Smooth muscle cell (in vitro differentiated cells): ENCODE measurements around the gene DDX54. TPM values are rescaled to one million over a fixed set of nuclear protein-coding genes. Genes with fewer than 3 reads are reported as not detected.

Experiments
- DNase-seq: peaks from one replicate; lab custom pipeline; 2025; ENCODE audit not compliant: unreplicated experiment; lab: John Stamatoyannopoulos, UW
- H2AFZ ChIP-seq: fragments of 200-600 bp; sonication (generic); 2 replicates; pipeline ENCODE4 v1.6.0; 2016; ENCODE audit warnings: antibody characterized with exemption, low read depth, mild to moderate bottlenecking
- H3F3A ChIP-seq: fragments of 200-600 bp; sonication (generic); 2 replicates; pipeline ENCODE4 v1.6.0; 2017; ENCODE audit warnings: antibody characterized with exemption, low read depth
- H3K27ac ChIP-seq: fragments of 200-600 bp; sonication (generic); 2 replicates; pipeline ENCODE4 v1.5.1; 2016; ENCODE audit warnings: low read depth, mild to moderate bottlenecking
- H3K27me3 ChIP-seq: fragments of 200-600 bp; sonication (generic); 2 replicates; pipeline ENCODE4 v1.6.1; 2016; ENCODE audit warnings: low read depth, mild to moderate bottlenecking
- H3K36me3 ChIP-seq: fragments of 200-600 bp; sonication (generic); 2 replicates; pipeline ENCODE4 v1.5.1; 2016; ENCODE audit warnings: low read depth
- H3K4me1 ChIP-seq: fragments of 200-600 bp; sonication (generic); 2 replicates; pipeline ENCODE4 v1.5.1; 2016; ENCODE audit warnings: low read depth
- H3K4me2 ChIP-seq: fragments of 200-600 bp; sonication (generic); 2 replicates; pipeline ENCODE4 v1.6.0; 2016; ENCODE audit warnings: mild to moderate bottlenecking
- H3K4me3 ChIP-seq: fragments of 200-600 bp; sonication (generic); 2 replicates; pipeline ENCODE4 v1.5.1; 2016; ENCODE audit warnings: mild to moderate bottlenecking
- H3K79me2 ChIP-seq: fragments of 200-600 bp; sonication (generic); 2 replicates; pipeline ENCODE4 v1.6.0; 2016; ENCODE audit warnings: low read depth, mild to moderate bottlenecking
- H3K9ac ChIP-seq: fragments of 200-600 bp; sonication (generic); 2 replicates; pipeline ENCODE4 v1.6.0; 2016; ENCODE audit warnings: low read depth
- H3K9me3 ChIP-seq: fragments of 200-600 bp; sonication (generic); replicated peaks from 2 replicates; pipeline ENCODE4 v1.5.1; 2016; ENCODE audit warnings: low read depth
- H4K20me1 ChIP-seq: fragments of 200-600 bp; sonication (generic); 2 replicates; pipeline ENCODE4 v1.6.0; 2016; ENCODE audit warnings: low read depth
- WGBS: methylation state at CpG from one replicate; pipeline ENCODE4 v1.1.7; 2016; ENCODE audit warnings: low lambda C conversion rate; 5-methylcytosine and 5-hydroxymethylcytosine counted together
- polyA plus RNA-seq: library from polyadenylated mRNA; unstranded; fragments of >200 nt; fragmentation: Nextera tagmentation; extraction: Ambion mirVana; gene quantifications from 2 replicates; pipeline ENCODE4 v1.2.1, GENCODE V29; 2016
- total RNA-seq: library from RNA; depleted of rRNA; stranded (reverse); fragments of >200 nt; gene quantifications from 2 replicates; pipeline ENCODE4 v1.2.3, GENCODE V29; 2014
- TF ChIP-seq, protein P1 (sequence below): fragments of 200-600 bp; sonication (generic); IDR thresholded peaks from 2 replicates; pipeline ENCODE4 v1.5.1; 2017; ENCODE audit warnings: borderline replicate concordance, mild to moderate bottlenecking, antibody characterized with exemption; ENCODE audit not compliant: insufficient read depth, poor library complexity, severe bottlenecking

DDX54 gene
- total and polyA plus RNA-seq, 2 experiments from 2014 or later, result 19.3 to 28.3 TPM

DNA sequence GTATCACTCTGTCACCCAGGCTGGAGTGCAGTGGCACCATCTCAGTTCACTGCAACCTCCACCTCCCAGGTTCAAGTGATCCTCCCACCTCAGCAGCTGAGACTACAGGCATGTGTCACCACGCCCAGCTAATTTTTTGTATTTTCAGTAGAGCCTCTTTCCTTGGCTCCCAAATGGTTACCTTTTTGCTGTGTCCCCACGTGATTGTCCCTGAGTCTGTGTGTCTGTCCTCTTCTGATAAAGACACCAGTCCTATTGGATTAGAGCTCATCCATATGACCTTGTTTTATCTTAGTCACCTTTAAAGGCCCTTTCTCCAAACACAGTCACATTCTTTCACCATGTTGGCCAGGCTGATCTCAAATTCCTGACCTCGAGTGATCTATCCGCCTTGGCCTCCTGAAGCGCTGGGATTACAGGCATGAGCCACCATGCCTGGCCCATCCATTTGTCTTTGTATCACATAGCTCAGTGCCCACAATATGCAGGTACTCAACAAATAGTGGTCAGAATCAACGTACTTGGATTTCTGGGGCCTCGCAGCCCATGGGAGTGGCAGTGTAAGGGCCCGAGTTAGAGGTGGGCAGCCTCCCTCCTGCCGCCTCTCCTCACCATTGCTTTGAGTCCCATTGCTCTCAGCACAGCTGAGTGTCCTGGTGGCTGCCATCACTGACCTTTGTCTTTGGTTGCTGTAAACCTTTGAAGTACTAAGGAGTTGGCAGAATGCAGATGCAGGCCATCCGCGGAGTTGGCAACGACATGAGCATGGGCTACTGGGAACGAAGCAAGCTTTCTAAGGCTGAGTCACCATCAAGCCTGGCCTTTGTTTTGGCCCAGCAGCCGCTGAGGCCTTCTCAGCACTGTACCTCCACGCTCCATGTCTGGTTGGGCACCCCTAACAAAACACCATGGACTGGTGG is 45.3 kb upstream of the DDX54 start:
- Histone ChIP-seq H3K4me2 (no peak overlapping the region), H3K4me1 (peaks cover 12% of the 10 kb centered on the region), H3K79me2 (no peaks in the 10 kb centered on the region), H2AFZ (no peak overlapping the region), H4K20me1 (no peaks in the 10 kb centered on the region), H3K36me3 (no peaks in the 10 kb centered on the region), H3K9me3 (no peaks in the 10 kb centered on the region), H3K9ac (no peak overlapping the region), H3K27ac (peak overlapping the region; percentile 72), H3K4me3 (no peak overlapping the region), H3K27me3 (no peaks in the 10 kb centered on the region), H3F3A (peaks cover 12% of the 10 kb centered on the region)
- TF ChIP-seq, protein P1, sequence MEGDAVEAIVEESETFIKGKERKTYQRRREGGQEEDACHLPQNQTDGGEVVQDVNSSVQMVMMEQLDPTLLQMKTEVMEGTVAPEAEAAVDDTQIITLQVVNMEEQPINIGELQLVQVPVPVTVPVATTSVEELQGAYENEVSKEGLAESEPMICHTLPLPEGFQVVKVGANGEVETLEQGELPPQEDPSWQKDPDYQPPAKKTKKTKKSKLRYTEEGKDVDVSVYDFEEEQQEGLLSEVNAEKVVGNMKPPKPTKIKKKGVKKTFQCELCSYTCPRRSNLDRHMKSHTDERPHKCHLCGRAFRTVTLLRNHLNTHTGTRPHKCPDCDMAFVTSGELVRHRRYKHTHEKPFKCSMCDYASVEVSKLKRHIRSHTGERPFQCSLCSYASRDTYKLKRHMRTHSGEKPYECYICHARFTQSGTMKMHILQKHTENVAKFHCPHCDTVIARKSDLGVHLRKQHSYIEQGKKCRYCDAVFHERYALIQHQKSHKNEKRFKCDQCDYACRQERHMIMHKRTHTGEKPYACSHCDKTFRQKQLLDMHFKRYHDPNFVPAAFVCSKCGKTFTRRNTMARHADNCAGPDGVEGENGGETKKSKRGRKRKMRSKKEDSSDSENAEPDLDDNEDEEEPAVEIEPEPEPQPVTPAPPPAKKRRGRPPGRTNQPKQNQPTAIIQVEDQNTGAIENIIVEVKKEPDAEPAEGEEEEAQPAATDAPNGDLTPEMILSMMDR, result no peak
- no peak for DNase-seq
- 85% methylated on average over 15 of the region's 15 CpGs for WGBS

DNA sequence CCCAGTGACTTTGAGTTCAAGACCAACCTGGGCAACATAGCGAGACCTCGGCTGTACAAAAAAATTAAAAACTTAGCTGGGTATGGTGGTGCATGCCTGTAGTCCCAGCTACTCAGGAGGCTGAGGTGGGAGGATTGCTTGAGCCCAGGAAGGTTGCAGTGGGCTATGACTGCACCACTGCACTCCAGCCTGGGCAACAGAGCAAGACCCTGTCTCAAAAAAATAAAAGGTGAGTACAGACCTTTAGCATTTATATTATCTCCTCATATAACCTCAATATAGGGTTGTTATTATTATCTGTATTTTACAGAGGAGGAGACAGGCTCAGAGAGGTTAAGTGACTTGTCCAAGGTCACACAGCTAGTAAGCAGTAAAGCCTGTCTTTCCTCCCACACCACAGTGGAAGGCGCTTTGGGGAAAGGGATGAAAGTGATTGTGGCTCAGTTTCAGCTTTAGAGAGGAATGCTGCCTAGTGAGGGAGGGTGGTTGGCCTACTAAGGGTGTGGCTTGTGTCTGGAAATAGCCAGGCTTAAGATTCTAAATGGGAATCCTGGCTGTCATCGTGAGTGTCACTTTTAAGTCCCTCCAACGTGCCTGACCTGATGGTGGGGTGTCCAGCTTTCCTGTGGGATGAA is 43.2 kb upstream of the DDX54 start:
- H3K36me3 ChIP-seq, result no peaks in the 10 kb centered on the region
- no peak for DNase-seq
- peaks cover 12% of the 10 kb centered on the region for H3F3A ChIP-seq
- no peaks in the 10 kb centered on the region for H3K9me3 ChIP-seq
- WGBS, result 53% methylated on average over 5 of the region's 5 CpGs
- H2AFZ ChIP-seq, result no peak overlapping the region
- no peak overlapping the region for H3K4me3 ChIP-seq
- TF ChIP-seq, protein P1, result no peak
- no peak overlapping the region for H3K9ac ChIP-seq
- H3K27me3 ChIP-seq, result no peaks in the 10 kb centered on the region
- no peak overlapping the region for H3K4me2 ChIP-seq
- no peaks in the 10 kb centered on the region for H3K79me2 ChIP-seq
- peaks cover 12% of the 10 kb centered on the region for H3K4me1 ChIP-seq
- H4K20me1 ChIP-seq, result no peaks in the 10 kb centered on the region
- peak overlapping the region; percentile 70 for H3K27ac ChIP-seq

DNA sequence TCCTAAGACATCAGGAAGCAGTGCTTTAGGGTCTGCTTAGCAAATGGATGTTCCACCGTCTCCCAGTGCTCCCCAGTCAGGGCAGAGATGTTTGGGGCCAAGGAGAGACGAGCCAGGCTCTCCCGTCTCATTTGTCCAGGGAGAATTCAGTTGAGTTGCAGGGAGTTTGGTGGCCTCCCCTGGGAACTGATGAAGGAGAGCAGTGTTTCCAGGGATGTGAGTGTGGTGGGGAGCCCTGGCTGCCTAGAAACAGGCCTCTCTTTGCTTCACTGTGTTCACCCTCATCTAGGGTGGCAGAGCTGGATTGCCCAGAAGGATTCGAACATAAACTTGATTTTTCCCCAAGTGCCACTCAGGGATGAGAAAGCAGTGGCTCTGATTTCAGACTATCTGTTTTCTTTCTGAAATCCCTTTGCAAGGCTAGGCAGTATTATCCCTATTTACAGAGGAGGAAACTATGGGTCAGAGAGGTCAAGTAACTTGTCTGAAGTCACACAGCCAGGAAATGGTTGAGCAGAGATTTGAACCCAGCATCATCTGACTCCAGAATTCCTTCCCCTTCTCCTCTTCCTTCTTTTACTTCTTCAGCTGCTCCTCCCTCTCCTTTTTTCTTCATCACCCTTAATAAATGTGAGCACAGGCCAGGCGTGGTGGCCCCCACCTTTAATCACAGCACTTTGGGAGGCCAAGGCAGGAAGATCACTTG is 42.6 kb upstream of the DDX54 start:
- Histone ChIP-seq H3K27me3 (no peaks in the 10 kb centered on the region), H3K9me3 (no peaks in the 10 kb centered on the region), H3K4me1 (peaks cover 8% of the 10 kb centered on the region), H3F3A (peaks cover 12% of the 10 kb centered on the region), H3K9ac (no peak overlapping the region), H3K36me3 (no peaks in the 10 kb centered on the region), H4K20me1 (no peaks in the 10 kb centered on the region), H3K4me2 (no peak overlapping the region), H3K79me2 (no peaks in the 10 kb centered on the region), H2AFZ (no peak overlapping the region), H3K4me3 (no peak overlapping the region), H3K27ac (no peak overlapping the region)
- WGBS, result 96% methylated on average over 5 of the region's 5 CpGs
- TF ChIP-seq, protein P1, result no peak
- no peak for DNase-seq
